ENCODE results near the gene STEAP1B. TPM values are rescaled to one million over a fixed set of nuclear protein-coding genes. Genes with fewer than 3 reads are reported as not detected.
"Not testable (repeated sequence)": the region's sequence is repeated elsewhere in the genome, so short reads cannot be mapped to it uniquely, and the experiment has no call there.

The STEAP1B gene
- total RNA-seq, 1 experiment from 2014 or later, result 0.27 TPM

DNA sequence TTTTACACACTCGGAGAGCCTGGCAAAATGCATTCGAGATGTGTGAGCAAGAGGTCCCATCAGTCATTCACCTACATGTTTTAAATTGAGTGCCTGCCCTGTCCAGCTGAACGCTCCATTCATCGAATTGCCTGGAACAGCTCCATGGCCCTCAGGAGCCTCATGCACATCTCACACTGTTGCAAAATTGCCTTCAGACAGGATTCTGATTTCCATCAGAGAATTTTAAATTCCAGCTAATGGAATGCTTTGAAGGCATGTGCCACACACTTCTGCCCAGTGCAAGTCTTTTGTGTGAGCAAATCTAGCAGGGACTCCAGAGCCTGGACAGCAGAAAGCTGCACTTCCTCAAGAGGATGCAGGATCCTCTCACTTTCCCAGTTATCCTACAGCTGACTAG, 17.0 kb upstream of the STEAP1B start:
- POLR2A ChIA-PET; H3K9me3 ChIP-seq (ENCODE audit: control insufficient read depth in 1 of 2, insufficient read depth in 1 of 2, low read depth in 1 of 2, low read length in 2 of 2); H3K4me2 ChIP-seq (ENCODE audit: low read length); H3K27ac ChIP-seq (ENCODE audit: low read depth, low read length); CTCF ChIA-PET; H3K27me3 ChIP-seq (ENCODE audit: insufficient read depth, low read length); H3K9me2 ChIP-seq (ENCODE audit: insufficient read depth); ATAC-seq; H3K79me2 ChIP-seq (ENCODE audit: insufficient read depth, low read length); intact Hi-C loops (cut with micrococcal nuclease); H3K36me3 ChIP-seq (ENCODE audit: control insufficient read depth in 1 of 2, insufficient read depth in 2 of 2, low read length in 2 of 2); H2AFZ ChIP-seq (ENCODE audit: low read depth, low read length, poor library complexity, severe bottlenecking); BruUV-seq (replicated peaks); H4K20me1 ChIP-seq (ENCODE audit: insufficient read depth); RAD21 ChIA-PET (ENCODE audit: low non-redundant PET in 1 of 2, low total read pairs in 2 of 2, uncharacterized antibody in 2 of 2, unreplicated experiment in 2 of 2); H3K9ac ChIP-seq (ENCODE audit: low read length); H3K4me3 ChIP-seq (replicated peaks in 1 of 2; ENCODE audit: low read depth in 1 of 2, low read length in 2 of 2); H3K4me1 ChIP-seq (ENCODE audit: control insufficient read depth in 1 of 2, insufficient read depth in 2 of 2, low read length in 2 of 2); DNase-seq (ENCODE audit: low read depth, low spot score): not testable (repeated sequence)

DNA sequence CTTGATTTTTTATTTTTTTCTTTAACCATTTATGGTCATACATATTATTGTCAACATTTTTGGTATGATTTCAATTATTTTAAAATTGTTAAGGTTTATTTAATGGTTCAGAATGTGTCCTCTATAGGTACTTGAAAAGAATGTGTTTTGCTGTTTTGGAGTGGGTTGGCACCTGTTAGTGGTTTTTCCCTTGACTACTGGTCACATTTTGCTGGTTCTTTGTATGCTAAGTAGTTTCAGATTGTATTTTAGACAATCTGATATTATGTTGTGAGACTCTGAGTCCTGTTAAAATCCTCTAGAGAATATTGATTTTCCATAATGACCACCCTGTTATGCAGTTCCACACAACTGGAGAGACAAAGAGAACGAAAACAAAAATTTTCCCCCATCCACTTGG, 15.0 kb upstream of the STEAP1B start:
- H3K27ac ChIP-seq (ENCODE audit: low read depth, low read length); H3K9me3 ChIP-seq (ENCODE audit: control insufficient read depth in 1 of 2, insufficient read depth in 1 of 2, low read depth in 1 of 2, low read length in 2 of 2); H3K4me3 ChIP-seq (replicated peaks in 1 of 2; ENCODE audit: low read depth in 1 of 2, low read length in 2 of 2); H2AFZ ChIP-seq (ENCODE audit: low read depth, low read length, poor library complexity, severe bottlenecking); RAD21 ChIA-PET (ENCODE audit: low non-redundant PET in 1 of 2, low total read pairs in 2 of 2, uncharacterized antibody in 2 of 2, unreplicated experiment in 2 of 2); H3K36me3 ChIP-seq (ENCODE audit: control insufficient read depth in 1 of 2, insufficient read depth in 2 of 2, low read length in 2 of 2); H3K79me2 ChIP-seq (ENCODE audit: insufficient read depth, low read length); H3K4me2 ChIP-seq (ENCODE audit: low read length); H4K20me1 ChIP-seq (ENCODE audit: insufficient read depth); BruUV-seq (replicated peaks); intact Hi-C loops (cut with micrococcal nuclease); ATAC-seq; POLR2A ChIA-PET; CTCF ChIA-PET; DNase-seq (ENCODE audit: low read depth, low spot score); H3K4me1 ChIP-seq (ENCODE audit: control insufficient read depth in 1 of 2, insufficient read depth in 2 of 2, low read length in 2 of 2); H3K27me3 ChIP-seq (ENCODE audit: insufficient read depth, low read length); H3K9ac ChIP-seq (ENCODE audit: low read length); H3K9me2 ChIP-seq (ENCODE audit: insufficient read depth): not testable (repeated sequence)

DNA sequence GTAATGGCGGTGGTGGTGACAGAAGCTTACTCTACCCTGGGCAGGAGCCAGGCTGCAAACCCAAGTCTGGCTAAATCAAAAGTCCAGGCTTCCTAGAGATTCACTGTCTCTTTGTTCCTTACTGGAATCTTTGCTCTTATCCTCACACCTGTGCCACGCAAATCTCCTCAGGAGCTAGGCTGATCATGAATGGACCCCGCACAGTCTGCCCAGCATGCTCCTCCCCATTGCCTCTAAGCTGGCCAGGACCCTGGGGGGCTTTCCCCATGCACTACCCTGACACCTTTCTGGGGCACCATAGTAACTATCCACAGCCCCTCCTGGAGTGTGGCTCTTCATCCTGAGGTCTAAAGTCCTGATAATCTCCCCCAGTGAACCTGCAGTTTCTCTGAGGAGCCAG, 7.3 kb upstream of the STEAP1B start:
- intact Hi-C loops (cut with micrococcal nuclease); H3K27ac ChIP-seq (ENCODE audit: low read depth, low read length); H3K4me3 ChIP-seq (replicated peaks in 1 of 2; ENCODE audit: low read depth in 1 of 2, low read length in 2 of 2); H3K9ac ChIP-seq (ENCODE audit: low read length); H3K36me3 ChIP-seq (ENCODE audit: control insufficient read depth in 1 of 2, insufficient read depth in 2 of 2, low read length in 2 of 2); H4K20me1 ChIP-seq (ENCODE audit: insufficient read depth); POLR2A ChIA-PET; H3K9me3 ChIP-seq (ENCODE audit: control insufficient read depth in 1 of 2, insufficient read depth in 1 of 2, low read depth in 1 of 2, low read length in 2 of 2); CTCF ChIA-PET; BruUV-seq (replicated peaks); RAD21 ChIA-PET (ENCODE audit: low non-redundant PET in 1 of 2, low total read pairs in 2 of 2, uncharacterized antibody in 2 of 2, unreplicated experiment in 2 of 2); H3K4me2 ChIP-seq (ENCODE audit: low read length); ATAC-seq; H3K4me1 ChIP-seq (ENCODE audit: control insufficient read depth in 1 of 2, insufficient read depth in 2 of 2, low read length in 2 of 2); DNase-seq (ENCODE audit: low read depth, low spot score); H3K27me3 ChIP-seq (ENCODE audit: insufficient read depth, low read length); H3K79me2 ChIP-seq (ENCODE audit: insufficient read depth, low read length); H2AFZ ChIP-seq (ENCODE audit: low read depth, low read length, poor library complexity, severe bottlenecking); H3K9me2 ChIP-seq (ENCODE audit: insufficient read depth): not testable (repeated sequence)

DNA sequence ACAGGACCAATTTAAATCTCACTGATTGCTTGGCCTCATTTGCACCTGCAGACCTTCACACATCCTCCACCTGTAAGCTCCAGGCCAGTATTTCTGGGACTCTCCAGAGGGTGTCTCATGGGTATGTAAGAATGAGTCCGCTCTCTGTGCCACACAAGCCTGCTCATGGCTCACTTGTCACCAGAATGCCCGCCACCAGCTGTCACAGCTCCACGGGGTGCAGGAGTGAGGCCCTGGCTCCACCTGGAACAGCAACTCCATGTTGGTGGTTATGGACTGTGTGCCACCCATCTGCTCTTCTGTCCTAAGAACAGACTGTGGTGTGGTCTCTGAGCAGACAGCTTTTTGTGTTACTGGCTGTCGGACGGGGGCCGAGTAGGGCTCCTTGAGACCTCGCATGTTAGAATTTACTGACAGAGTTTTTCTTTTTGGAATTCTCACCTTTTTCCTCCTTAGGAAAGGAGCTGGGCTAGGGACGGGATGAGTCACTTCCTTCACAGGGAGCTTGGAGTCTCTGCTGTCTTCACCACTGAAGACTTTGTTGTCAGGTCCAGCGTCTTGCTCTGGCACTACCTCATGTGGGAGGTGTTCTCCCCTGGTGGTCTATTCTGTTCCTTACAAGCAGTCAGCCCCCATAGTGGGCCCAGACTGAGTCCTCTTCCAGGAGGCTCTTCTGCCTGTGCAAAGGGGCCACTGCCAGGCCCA, 6.5 kb upstream of the STEAP1B start:
- H3K27me3 ChIP-seq (ENCODE audit: insufficient read depth, low read length), result not testable (repeated sequence)

More for the DNA sequence above, 6.5 kb upstream of the STEAP1B start:
- H4K20me1 ChIP-seq (ENCODE audit: insufficient read depth); POLR2A ChIA-PET; H3K9me2 ChIP-seq (ENCODE audit: insufficient read depth); H2AFZ ChIP-seq (ENCODE audit: low read depth, low read length, poor library complexity, severe bottlenecking); BruUV-seq (replicated peaks); H3K4me2 ChIP-seq (ENCODE audit: low read length); H3K27ac ChIP-seq (ENCODE audit: low read depth, low read length); H3K79me2 ChIP-seq (ENCODE audit: insufficient read depth, low read length); CTCF ChIA-PET; H3K4me3 ChIP-seq (replicated peaks in 1 of 2; ENCODE audit: low read depth in 1 of 2, low read length in 2 of 2); H3K36me3 ChIP-seq (ENCODE audit: control insufficient read depth in 1 of 2, insufficient read depth in 2 of 2, low read length in 2 of 2); H3K9ac ChIP-seq (ENCODE audit: low read length); H3K4me1 ChIP-seq (ENCODE audit: control insufficient read depth in 1 of 2, insufficient read depth in 2 of 2, low read length in 2 of 2); RAD21 ChIA-PET (ENCODE audit: low non-redundant PET in 1 of 2, low total read pairs in 2 of 2, uncharacterized antibody in 2 of 2, unreplicated experiment in 2 of 2); H3K9me3 ChIP-seq (ENCODE audit: control insufficient read depth in 1 of 2, insufficient read depth in 1 of 2, low read depth in 1 of 2, low read length in 2 of 2); DNase-seq (ENCODE audit: low read depth, low spot score); ATAC-seq; intact Hi-C loops (cut with micrococcal nuclease): not testable (repeated sequence)

All from HCT116 (cell line).